GM23248 (cell line): ENCODE results near the gene OLIG1. TPM values are rescaled to one million over a fixed set of nuclear protein-coding genes. Genes with fewer than 3 reads are reported as not detected.
A peak's percentile ranks its signal among the peaks of the same experiment; 100 is the strongest.

Source experiments
- DNase-seq: peaks from one replicate; pipeline ENCODE4 v3.0.0-alpha.2; 2015
- H2AFZ ChIP-seq: fragments of 200-600 bp; sonication (generic); 2 replicates; pipeline ENCODE4 v1.6.1; 2016; ENCODE audit warnings: antibody characterized with exemption
- H3F3A ChIP-seq: fragments of 200-600 bp; sonication (generic); 2 replicates; pipeline ENCODE4 v1.6.1; 2016; ENCODE audit warnings: mild to moderate bottlenecking, antibody characterized with exemption, mixed run types; ENCODE audit not compliant: insufficient read depth
- H3K27ac ChIP-seq: fragments of 200-600 bp; sonication (generic); 2 replicates; pipeline ENCODE4 v1.5.1; 2016; ENCODE audit warnings: mild to moderate bottlenecking
- H3K27me3 ChIP-seq: fragments of 200-600 bp; sonication (generic); replicated peaks from 2 replicates; pipeline ENCODE4 v1.6.1; 2016; ENCODE audit warnings: mild to moderate bottlenecking; ENCODE audit not compliant: insufficient read depth
- H3K36me3 ChIP-seq: fragments of 200-600 bp; sonication (generic); 2 replicates; pipeline ENCODE4 v1.6.1; 2016; ENCODE audit warnings: low read depth, mild to moderate bottlenecking
- H3K4me1 ChIP-seq: fragments of 200-600 bp; sonication (generic); 2 replicates; pipeline ENCODE4 v1.6.1; 2016; ENCODE audit warnings: mild to moderate bottlenecking; ENCODE audit not compliant: insufficient read depth
- H3K4me2 ChIP-seq: fragments of 200-600 bp; sonication (generic); one replicate; pipeline ENCODE4 v1.6.1; 2016; ENCODE audit warnings: mild to moderate bottlenecking; ENCODE audit not compliant: unreplicated experiment
- H3K4me3 ChIP-seq: fragments of 200-600 bp; sonication (generic); 2 replicates; pipeline ENCODE4 v1.5.1; 2016; ENCODE audit warnings: mild to moderate bottlenecking
- H3K79me2 ChIP-seq: fragments of 200-600 bp; sonication (generic); 2 replicates; pipeline ENCODE4 v1.6.1; 2016; ENCODE audit warnings: mild to moderate bottlenecking; ENCODE audit not compliant: insufficient read depth
- H3K9ac ChIP-seq: fragments of 200-600 bp; sonication (generic); 2 replicates; pipeline ENCODE4 v1.6.1; 2016; ENCODE audit warnings: mild to moderate bottlenecking
- H3K9me2 ChIP-seq: fragments of 200-600 bp; sonication (generic); 2 replicates; pipeline ENCODE4 v1.6.1; 2016; ENCODE audit warnings: mixed run types, mild to moderate bottlenecking, moderate library complexity; ENCODE audit not compliant: insufficient read depth
- H3K9me3 ChIP-seq: fragments of 200-600 bp; sonication (generic); one replicate; pipeline ENCODE4 v1.6.1; 2017; ENCODE audit warnings: low read depth
- H4K20me1 ChIP-seq: fragments of 200-600 bp; sonication (generic); 2 replicates; pipeline ENCODE4 v1.6.0; 2016; ENCODE audit not compliant: insufficient read depth
- EZH2 ChIP-seq: fragments of 200-600 bp; sonication (generic); IDR thresholded peaks from 2 replicates; pipeline ENCODE4 v1.6.1; 2018; ENCODE audit warnings: antibody characterized with exemption, mild to moderate bottlenecking; ENCODE audit not compliant: insufficient read depth, poor library complexity, severe bottlenecking
- EZH2phosphoT487 ChIP-seq: fragments of 200-600 bp; sonication (generic); IDR thresholded peaks from 2 replicates; pipeline ENCODE4 v1.6.1; 2018; ENCODE audit warnings: antibody characterized with exemption, moderate library complexity, mild to moderate bottlenecking, low read depth; ENCODE audit not compliant: insufficient read depth
- WGBS, 2 experiments: methylation state at CpG; one replicate each; pipeline ENCODE4 v1.1.6; 2015 to 2017; ENCODE audit warnings: low lambda C conversion rate in 2 of 2, low coverage in 1 of 2; ENCODE audit errors: missing lambda C conversion rate in 2 of 2; 5-methylcytosine and 5-hydroxymethylcytosine counted together
- in situ Hi-C: fragments of 300-500 bp; cut with MboI; formaldehyde crosslinking; loops from 2 replicates; pipeline ENCODE4 v1.15.0; 2020
- polyA plus RNA-seq: library from polyadenylated mRNA; unstranded; fragments of >200 nt; fragmentation: Nextera tagmentation; extraction: Ambion mirVana; gene quantifications from 2 replicates; pipeline ENCODE4 v1.2.1, GENCODE V29; 2016
- total RNA-seq: library from RNA; depleted of rRNA; stranded (reverse); fragments of >200 nt; shearing (Covaris generic); gene quantifications from 2 replicates; pipeline ENCODE4 v1.2.3, GENCODE V29; 2014

OLIG1 gene
- total and polyA plus RNA-seq, 2 experiments from 2014 or later, result not detected

DNA sequence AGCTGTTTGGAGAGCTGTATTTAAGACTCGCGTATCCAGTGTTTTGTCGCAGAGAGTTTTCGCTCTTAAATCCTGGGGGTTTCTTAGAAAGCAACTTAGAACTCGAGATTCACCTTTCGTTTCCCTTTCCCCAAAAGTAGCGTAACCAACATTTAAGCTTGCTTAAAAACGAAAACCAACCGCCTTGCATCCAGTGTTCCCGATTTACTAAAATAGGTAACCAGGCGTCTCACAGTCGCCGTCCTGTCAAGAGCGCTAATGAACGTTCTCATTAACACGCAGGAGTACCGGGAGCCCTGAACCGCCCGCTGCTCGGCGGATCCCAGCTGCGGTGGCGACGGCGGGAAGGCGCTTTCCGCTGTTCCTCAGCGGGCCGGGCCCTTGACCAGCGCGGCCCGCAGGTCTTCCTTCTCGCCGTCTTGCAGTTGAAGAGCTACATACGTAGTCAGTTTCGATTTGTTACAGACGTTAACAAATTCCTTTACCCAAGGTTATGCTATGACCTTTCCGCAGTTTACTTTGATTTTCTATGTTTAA is 1.9 kb downstream of the OLIG1 start:
- Histone ChIP-seq H3K9me2 (no peaks in the 10 kb centered on the region), H3K79me2 (no peaks in the 10 kb centered on the region), H3K4me3 (peak overlapping the region; percentile 56), H3F3A (no peaks in the 10 kb centered on the region), H3K9me3 (no peaks in the 10 kb centered on the region), H3K27me3 (peaks cover 87% of the 10 kb centered on the region), H3K9ac (no peak overlapping the region), H3K36me3 (no peaks in the 10 kb centered on the region), H2AFZ (peak overlapping the region; percentile 34; the same call in 1 of the 2 replicates), H3K27ac (no peak overlapping the region), H3K4me1 (no peaks in the 10 kb centered on the region), H3K4me2 (peak overlapping the region; percentile 36), H4K20me1 (no peaks in the 10 kb centered on the region)
- peak; percentile 31 for DNase-seq
- TF ChIP-seq EZH2 (peak; percentile 95), EZH2phosphoT487 (0 out of 2 replicates have a peak, but pooled peaks have one; percentile 63)
- WGBS, 2 experiments, result 1% methylated on average over 38 of the region's 38 CpGs
- in situ Hi-C loops, result no loop called here

DNA sequence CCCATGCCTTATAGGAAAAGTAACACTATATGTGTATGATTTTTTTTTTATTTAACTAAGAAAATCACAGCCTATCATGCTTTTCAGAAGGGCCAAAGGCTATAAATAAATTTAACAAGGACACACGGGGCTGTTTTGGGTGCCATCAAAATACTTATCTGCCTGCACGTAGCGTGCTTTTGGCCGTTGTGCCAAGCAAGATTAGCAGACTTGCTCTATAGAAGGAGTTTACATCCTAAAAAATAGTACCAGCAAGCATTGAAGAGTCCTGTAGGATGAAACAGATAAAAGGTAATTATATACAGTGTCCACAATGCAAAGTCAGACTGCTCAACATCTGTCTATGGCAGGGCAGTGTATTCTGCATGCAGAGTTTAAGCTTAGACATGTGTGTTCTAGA is 3.7 kb downstream of the OLIG1 start:
- DNase-seq, result no peak
- TF ChIP-seq EZH2 (no peak), EZH2phosphoT487 (no peak)
- H3K36me3 ChIP-seq, result no peaks in the 10 kb centered on the region
- no peaks in the 10 kb centered on the region for H3K9me2 ChIP-seq
- no peak overlapping the region for H3K27ac ChIP-seq
- H3K9me3 ChIP-seq, result no peaks in the 10 kb centered on the region
- in situ Hi-C loops, result no loop called here
- H3K27me3 ChIP-seq, result peaks cover 85% of the 10 kb centered on the region
- H2AFZ ChIP-seq, result no peak overlapping the region
- no peaks in the 10 kb centered on the region for H3K79me2 ChIP-seq
- WGBS, 2 experiments, result 52 to 56% methylated on average over 4 of the region's 4 CpGs
- H3K4me2 ChIP-seq, result no peak overlapping the region
- H3F3A ChIP-seq, result no peaks in the 10 kb centered on the region
- no peak overlapping the region for H3K4me3 ChIP-seq
- no peaks in the 10 kb centered on the region for H3K4me1 ChIP-seq
- H3K9ac ChIP-seq, result no peak overlapping the region
- no peaks in the 10 kb centered on the region for H4K20me1 ChIP-seq

DNA sequence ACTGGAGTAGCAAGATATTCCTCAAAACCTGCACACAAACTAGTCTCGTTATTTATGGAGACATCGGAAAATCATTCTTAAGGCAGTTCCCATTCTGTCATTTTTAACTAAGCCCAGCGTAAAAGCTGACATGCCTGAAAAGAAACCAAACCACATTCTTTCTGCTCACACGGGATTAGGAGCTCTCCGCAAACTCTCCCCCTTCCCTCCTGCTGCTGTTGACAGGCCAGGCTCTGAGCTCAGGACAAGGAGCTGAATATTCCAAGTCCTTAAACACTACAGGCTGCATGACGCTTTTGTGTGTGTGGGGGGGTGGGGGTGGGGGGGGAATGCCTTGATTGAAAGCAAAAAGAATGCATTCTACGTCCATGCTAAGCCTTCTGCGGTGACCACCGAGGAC is 5.2 kb downstream of the OLIG1 start:
- no peaks in the 10 kb centered on the region for H3K4me1 ChIP-seq
- H2AFZ ChIP-seq, result no peak overlapping the region
- no peak overlapping the region for H3K9ac ChIP-seq
- no peak for TF ChIP-seq EZH2
- TF ChIP-seq EZH2phosphoT487, result no peak
- 7 to 11% methylated on average over 8 to 9 of the region's 9 CpGs for WGBS, 2 experiments
- H3K27me3 ChIP-seq, result peaks cover 70% of the 10 kb centered on the region
- H3K79me2 ChIP-seq, result no peaks in the 10 kb centered on the region
- in situ Hi-C loops, result no loop called here
- no peaks in the 10 kb centered on the region for H4K20me1 ChIP-seq
- H3K9me2 ChIP-seq, result no peaks in the 10 kb centered on the region
- no peaks in the 10 kb centered on the region for H3K9me3 ChIP-seq
- no peak overlapping the region for H3K4me2 ChIP-seq
- H3K4me3 ChIP-seq, result no peak overlapping the region
- no peak overlapping the region for H3K27ac ChIP-seq
- no peaks in the 10 kb centered on the region for H3K36me3 ChIP-seq
- no peaks in the 10 kb centered on the region for H3F3A ChIP-seq
- DNase-seq, result no peak

DNA sequence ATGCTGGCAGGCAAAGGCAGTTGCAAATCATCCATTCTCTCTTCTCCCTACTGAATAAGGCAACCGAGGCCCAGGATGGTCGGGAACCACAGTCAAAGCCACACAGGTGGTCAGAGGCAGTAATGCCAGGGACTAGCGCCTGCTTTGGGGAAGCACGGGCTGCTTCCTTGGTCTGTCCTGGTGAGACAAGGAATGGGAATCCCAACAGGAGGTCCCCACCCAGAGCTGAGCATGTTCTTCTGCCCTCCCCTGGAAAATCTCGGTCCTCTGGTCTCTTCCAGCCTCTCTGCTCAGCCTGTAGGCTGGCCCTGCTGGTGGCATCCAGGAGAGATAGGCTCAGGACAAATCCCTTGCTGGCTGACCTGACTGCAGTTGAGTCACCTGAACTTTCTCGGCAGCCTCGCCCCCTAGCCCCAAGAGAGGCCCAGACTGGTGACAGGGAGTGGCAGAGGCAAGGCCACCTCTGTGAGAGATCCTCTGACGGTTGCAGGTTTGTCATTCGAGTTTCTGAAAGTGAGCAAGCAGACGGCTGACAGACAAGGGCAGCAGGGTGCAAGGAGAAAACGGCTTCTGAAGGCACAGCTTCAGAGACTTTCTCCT is 5.8 kb downstream of the OLIG1 start:
- Histone ChIP-seq H3K4me3 (no peak overlapping the region), H4K20me1 (no peaks in the 10 kb centered on the region), H3F3A (no peaks in the 10 kb centered on the region), H3K9me2 (no peaks in the 10 kb centered on the region), H3K79me2 (no peaks in the 10 kb centered on the region), H3K4me2 (no peak overlapping the region), H3K4me1 (no peaks in the 10 kb centered on the region), H2AFZ (no peak overlapping the region), H3K27me3 (peaks cover 67% of the 10 kb centered on the region), H3K9ac (no peak overlapping the region), H3K9me3 (no peaks in the 10 kb centered on the region), H3K36me3 (no peaks in the 10 kb centered on the region), H3K27ac (no peak overlapping the region)
- WGBS, 2 experiments, result 33 to 34% methylated on average over 10 to 11 of the region's 11 CpGs
- TF ChIP-seq EZH2phosphoT487 (no peak), EZH2 (no peak)
- no peak for DNase-seq
- in situ Hi-C loops, result no loop called here
